ENCODE results near the gene PRM1. TPM values are rescaled to one million over a fixed set of nuclear protein-coding genes. Genes with fewer than 3 reads are reported as not detected.

The PRM1 gene
- total RNA-seq, 1 donor from 2014 or later: not detected

- no peak for ATAC-seq
Observed at GRCh38 chr16:11272921-11273720, 8.0 kb downstream of the PRM1 start, which contains the start of gene PRM3. Gene PRM3, minus strand, starts transcription at chr16:11273629. Its CDS starts 34 bp downstream, at chr16:11273595.

- ATAC-seq: peak; percentile 24
Observed at GRCh38 chr16:11272484-11272883, 8.6 kb downstream of the PRM1 start.

GRCh38 chr16:11271610-11272009 lies 9.5 kb downstream of the PRM1 start:
- no peak for ATAC-seq

- no peak for ATAC-seq
Observed at GRCh38 chr16:11270602-11271162, 10.4 kb downstream of the PRM1 start.

- ATAC-seq: no peak
Observed at GRCh38 chr16:11268921-11269375, 12.2 kb downstream of the PRM1 start, which contains the start of gene TNP2. Gene TNP2, minus strand, starts transcription at chr16:11269325. Its CDS starts 63 bp downstream, at chr16:11269262.

GRCh38 chr16:11265124-11265523 lies 16.0 kb downstream of the PRM1 start:
- no peak for ATAC-seq

- no peak for ATAC-seq
Observed at GRCh38 chr16:11264155-11264832, 16.8 kb downstream of the PRM1 start.

GRCh38 chr16:11263737-11264136 lies 17.4 kb downstream of the PRM1 start:
- ATAC-seq: no peak

- no peak for ATAC-seq
Observed at GRCh38 chr16:11262915-11263314, 18.2 kb downstream of the PRM1 start.

- no peak for ATAC-seq
Observed at GRCh38 chr16:11260596-11260966, 20.5 kb downstream of the PRM1 start.

- no peak for ATAC-seq
Observed at GRCh38 chr16:11259655-11260595, 21.2 kb downstream of the PRM1 start.

GRCh38 chr16:11258553-11259492 lies 22.3 kb downstream of the PRM1 start:
- no peak for ATAC-seq

GRCh38 chr16:11257131-11257938 lies 23.8 kb downstream of the PRM1 start:
- ATAC-seq: peak; percentile 58

- peak; percentile 2 for ATAC-seq
Observed at GRCh38 chr16:11256661-11257130, 24.4 kb downstream of the PRM1 start.

GRCh38 chr16:11255737-11256660 lies 25.1 kb downstream of the PRM1 start, which contains the start of gene SOCS1:
Gene SOCS1, minus strand, starts transcription at chr16:11256204. Its CDS starts 726 bp downstream, at chr16:11255478.
- peak; percentile 81 for ATAC-seq

GRCh38 chr16:11254913-11255736 lies 26.0 kb downstream of the PRM1 start:
- peak; percentile 32 for ATAC-seq

GRCh38 chr16:11253995-11254912 lies 26.9 kb downstream of the PRM1 start:
- no peak for ATAC-seq

Measured in esophagus mucosa (tissue), 1 donor.